GM21381 (cell line): Measurements from ENCODE around the gene MAST1.
"Not testable (repeated sequence)": the region's sequence is repeated elsewhere in the genome, so short reads cannot be mapped to it uniquely, and the experiment has no call there.

ENCODE experiments used
- ATAC-seq: cut with Tn5 transposase; IDR thresholded peaks from one replicate; pipeline ENCODE4 v1.9.1; 2021; ENCODE audit warnings: mild to moderate bottlenecking, moderate library complexity; ENCODE audit not compliant: unreplicated experiment

Gene MAST1

DNA sequence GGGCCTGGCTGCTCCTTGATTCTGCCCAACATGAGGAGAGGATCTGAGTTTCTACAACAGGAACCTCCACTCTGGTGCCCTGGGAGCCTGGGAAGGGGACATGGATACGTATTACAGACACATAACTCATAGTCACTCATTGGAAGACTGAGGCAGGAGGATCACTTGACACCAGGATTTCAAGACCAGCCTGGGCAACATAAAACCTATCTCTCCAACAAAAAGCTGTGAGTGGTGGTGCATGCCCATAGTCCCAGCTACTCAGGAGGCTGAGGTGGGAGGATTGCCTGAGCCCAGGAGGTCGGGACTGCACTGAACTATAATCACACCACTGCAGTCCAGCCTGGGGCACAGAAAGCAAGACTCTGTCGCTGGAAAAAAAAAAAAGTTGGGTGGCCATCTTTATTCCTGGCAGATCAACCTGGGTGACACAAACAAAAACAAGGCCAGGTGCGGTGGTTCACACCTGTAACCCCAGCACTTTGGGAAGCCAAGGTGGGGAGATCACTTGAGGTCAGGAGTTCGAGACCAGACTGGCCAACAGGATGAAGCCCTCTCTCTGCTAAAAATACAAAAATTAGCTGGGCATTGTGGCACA, 49.8 kb downstream of the MAST1 start:
- no peak for ATAC-seq

DNA sequence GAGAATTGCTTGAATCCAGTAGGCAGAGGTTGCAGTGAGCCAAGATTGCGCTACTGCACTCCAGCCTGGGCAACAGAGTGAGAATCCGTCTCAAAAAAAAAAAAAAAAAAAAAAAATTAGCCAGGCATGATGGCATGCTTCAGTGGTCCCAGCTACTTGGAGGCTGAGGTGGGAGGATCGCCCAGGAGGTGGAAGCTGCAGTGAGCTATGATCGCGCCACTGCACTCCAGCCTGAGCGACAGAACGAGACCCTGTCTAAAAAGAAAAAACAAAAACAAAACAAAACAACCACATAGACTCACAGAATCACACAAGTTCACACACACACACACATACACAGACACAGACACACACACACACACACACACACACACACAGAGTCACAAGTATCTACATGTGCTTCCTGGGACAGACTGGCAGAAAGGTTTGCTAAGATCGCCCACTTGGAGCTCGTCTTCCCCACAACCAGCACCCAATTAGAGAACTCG, 52.0 kb downstream of the MAST1 start:
- not testable (repeated sequence) for ATAC-seq

GRCh38 chr19:12890787-12891552, 52.7 kb downstream of the MAST1 start, which contains the start of gene GCDH:
Gene GCDH, plus strand, starts transcription at chr19:12891160. Its CDS starts 145 bp downstream, at chr19:12891305.
- ATAC-seq, result peak; percentile 86

DNA sequence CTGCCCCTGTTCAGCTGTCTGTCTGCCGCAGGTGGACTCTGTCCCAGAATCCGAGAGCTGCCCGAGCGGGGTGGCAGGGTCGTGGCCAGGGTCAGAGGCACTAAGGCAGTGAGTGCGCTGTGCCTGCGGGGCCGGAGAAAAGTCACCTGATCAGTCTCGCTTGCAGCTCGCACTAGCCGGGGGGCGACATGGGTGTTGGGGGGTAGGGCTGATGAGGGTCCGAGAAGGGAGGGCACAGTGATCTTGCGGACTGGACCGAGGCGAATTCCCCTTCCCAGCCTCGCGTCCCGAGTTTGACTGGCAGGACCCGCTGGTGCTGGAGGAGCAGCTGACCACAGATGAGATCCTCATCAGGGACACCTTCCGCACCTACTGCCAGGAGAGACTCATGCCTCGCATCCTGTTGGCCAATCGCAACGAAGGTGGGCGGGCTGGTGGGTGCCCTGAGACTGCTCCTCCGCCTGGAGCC, 53.3 kb downstream of the MAST1 start:
- no peak for ATAC-seq

DNA sequence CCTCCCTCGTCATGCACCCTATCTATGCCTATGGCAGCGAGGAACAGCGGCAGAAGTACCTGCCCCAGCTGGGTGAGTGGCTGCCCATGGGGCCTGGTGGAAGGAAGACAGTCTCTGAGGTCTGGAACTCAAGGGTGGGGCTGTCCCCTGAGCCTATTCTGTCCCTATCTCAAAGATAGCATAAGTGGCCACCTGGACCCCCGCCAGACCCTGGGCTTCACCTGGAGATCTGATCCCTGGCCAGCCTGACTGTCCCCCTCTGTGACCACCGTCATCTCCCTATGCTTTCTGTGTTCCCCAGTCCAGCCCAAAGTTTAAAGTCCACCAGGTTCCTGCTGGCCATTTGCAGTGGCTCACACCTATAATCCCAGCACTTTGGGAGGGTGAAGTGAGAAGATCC, 55.3 kb downstream of the MAST1 start:
- ATAC-seq, result no peak

DNA sequence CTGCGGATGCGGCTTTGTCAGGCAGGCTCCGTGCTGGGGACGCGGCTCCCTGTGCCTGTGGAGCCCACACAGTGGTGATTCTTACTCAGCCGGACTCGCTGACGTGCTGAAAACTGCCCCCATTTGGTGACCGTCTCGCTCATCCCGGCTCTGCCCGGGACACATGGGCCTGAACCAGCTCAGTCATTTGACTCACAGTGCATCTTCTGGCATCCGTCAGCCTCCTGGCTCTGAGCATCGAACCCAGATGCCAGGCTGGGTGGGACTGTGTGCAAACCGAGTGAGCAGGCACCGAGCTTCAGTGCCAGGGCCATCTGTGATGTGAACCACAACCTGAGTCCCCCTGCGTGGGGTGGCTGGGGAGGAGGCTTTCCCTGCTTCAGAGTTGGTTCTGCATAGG, 58.1 kb downstream of the MAST1 start:
- no peak for ATAC-seq

DNA sequence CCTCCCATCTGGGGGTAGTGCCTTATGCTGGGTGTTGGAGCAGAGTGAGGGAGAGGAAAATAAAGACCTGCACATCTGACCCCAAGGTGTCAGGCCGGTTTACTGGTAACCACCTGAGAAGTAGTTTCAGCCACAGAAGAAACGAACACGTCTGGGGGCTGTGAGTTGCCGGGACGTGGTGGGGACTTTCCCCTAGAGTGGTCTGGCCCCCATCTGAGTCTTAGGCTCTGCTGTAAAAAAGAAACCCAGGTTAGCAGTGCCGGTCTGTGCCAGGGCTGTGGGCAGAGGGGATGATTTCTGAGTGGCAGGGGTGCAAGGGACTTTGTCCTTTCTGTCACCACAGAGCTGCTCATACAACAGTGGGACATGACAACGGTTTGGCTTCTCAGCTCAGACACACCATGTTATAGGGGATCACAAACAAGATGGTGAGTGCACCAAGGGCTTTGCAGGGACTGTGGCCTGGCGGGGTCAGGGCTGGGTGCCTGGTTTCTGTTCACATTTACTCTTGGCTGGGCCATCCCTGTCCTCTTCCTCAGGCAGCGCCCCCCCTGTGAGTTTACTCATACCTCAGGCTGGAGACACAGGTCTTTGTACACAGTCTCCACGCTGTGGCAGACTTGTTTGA, 61.7 kb downstream of the MAST1 start:
- peak; percentile 82 for ATAC-seq

- no peak for ATAC-seq
Measured at GRCh38 chr19:12907166-12907565, 68.9 kb downstream of the MAST1 start.

DNA sequence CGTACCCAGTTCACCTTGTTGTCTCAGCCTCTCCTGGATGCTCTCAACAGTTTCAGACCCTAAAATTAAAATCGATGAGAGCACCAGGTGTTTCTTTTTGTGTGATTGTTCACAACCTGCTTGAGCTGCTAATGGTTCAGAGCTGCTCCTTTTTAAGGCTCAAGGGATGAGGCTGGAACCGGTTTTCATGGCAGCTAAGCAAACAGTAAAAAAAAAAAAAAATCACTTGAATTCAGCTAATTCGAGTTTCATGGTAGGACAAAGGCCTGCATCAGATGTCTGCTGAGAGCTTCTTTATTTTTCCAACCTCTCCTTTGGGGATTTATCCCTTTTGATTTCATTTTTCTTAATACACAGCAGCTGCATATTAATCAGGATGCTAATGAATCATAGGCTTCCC, 74.3 kb downstream of the MAST1 start:
- no peak for ATAC-seq

- ATAC-seq, result no peak
Measured at GRCh38 chr19:12913011-12913561, 74.8 kb downstream of the MAST1 start.

- ATAC-seq, result no peak
Measured at GRCh38 chr19:12913851-12914690, 75.8 kb downstream of the MAST1 start.

DNA sequence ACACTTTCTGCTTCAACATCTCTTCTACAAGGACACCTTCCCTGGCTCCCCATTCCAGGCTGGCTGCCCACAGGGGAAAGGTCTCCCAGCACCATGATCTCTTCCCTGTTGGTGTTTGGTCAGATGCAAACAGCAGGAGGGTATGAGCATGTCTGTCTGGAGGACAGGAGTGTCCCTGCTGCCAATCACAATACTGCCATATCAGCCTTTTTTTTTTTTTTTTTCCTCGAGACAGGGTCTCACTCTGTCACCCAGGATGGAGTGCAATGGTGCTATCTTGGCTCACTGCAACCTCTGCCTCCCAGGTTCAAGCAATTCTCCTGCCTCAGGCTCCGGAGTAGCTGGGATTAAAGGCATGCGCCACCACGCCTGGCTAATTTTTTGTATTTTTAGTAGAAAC, 77.5 kb downstream of the MAST1 start:
- ATAC-seq, result not testable (repeated sequence)

DNA sequence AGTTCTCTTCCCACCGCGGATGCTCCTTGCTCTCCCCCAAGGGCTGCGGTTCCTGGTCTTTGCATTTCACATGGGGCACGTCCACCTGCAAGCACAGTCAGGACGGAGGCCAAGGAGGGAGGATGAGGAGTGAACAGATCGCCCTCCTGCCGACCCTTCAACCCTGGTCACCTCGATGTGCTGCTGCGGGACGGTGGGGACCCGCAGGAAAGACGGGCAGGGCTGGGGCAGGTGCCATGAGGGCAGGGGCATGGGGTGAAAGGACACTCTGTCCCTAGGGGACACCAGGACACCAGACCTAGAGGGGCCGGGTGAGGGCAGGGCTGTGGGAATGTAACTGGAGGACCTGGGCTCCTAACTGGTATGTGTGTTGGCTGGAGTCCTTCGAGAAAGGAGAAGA, 79.9 kb downstream of the MAST1 start:
- ATAC-seq, result no peak

DNA sequence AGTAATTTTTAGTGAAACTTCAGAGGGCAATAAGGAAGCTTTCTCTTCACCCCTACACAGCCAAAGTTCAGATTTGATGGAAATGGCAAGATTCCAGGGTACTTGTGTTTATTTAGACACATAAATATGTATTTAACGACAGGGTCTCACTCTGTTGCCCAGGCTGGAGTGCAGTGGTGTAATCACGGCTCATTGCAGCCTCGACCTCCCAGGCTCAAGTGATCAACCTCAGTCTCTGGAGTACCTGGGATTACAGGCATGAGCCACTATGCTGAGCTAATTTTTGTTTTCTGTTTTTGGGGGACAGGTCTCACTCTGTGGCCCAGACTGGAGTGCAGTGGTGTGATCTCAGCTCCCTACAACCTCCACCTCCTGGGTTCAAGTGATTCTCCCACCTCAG, 82.7 kb downstream of the MAST1 start:
- no peak for ATAC-seq

DNA sequence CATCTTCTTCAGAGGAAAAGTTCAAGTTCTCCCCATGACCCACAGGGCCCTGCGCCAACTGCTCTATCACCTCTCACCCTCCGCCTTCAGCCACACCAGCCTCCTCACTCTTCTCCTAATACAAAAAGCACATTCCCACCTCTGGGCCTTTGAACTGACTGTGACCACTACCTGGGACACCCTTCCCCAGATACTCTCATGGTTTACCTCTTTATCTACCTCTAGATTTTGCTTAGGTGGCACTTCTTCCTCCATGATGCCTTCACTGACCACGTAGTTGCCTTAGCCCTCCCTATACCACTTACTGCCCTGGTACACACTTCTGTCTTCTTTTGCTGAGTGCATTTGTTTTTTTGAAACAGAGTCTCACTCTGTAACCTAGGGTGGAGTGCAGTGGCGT, 84.6 kb downstream of the MAST1 start:
- no peak for ATAC-seq
